ENCODE data around the gene FXYD6.

Gene FXYD6

DNA sequence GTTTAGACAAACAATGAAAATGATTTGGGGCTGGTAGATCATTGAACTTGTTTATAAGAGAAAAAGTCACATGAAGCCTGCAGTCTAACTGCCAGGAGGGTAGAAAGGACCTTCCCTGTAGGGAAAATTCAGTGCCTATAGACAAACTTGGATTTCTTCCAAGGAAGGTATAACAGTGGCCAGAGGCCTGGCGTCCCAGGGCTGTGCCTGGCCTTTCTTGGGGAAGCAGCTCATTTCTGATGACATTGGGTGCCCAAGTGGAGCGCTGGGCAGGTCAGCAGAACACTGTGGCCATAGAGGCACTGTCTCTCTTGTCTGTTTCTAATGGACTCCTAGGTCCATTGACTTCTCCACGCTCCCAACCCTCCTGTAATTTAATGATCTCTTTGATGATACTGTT lies 6.6 kb upstream of the FXYD6 start:
- no peak for DNase-seq

DNA sequence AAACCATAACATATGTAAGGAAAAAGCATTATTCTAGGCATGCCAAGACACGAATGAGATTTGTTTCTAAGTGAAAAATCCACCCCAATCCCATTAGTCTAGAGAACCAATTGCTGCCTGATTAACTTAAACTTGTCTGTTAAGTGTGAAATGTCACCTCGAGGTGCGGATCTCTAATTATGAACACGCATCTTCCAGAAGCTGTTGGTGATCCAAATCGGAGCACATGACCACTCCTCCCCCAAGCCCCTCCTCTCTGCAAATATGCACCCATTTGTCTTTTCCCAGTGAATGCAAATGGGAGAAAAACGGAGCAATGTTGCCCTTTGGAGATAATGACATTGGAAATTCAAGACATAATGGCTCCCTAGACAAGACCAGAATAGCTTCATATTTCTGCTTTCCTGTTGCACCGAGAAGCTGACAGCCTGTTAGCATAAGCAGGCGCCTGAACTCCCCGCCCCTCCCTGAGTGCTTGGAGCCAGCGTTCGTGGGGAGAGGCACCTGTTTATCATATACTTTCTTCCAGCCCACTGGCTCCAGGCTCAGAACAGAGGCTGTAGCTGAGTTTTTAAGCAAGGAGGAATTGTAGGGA lies 6.0 kb upstream of the FXYD6 start:
- no peak for DNase-seq

DNA sequence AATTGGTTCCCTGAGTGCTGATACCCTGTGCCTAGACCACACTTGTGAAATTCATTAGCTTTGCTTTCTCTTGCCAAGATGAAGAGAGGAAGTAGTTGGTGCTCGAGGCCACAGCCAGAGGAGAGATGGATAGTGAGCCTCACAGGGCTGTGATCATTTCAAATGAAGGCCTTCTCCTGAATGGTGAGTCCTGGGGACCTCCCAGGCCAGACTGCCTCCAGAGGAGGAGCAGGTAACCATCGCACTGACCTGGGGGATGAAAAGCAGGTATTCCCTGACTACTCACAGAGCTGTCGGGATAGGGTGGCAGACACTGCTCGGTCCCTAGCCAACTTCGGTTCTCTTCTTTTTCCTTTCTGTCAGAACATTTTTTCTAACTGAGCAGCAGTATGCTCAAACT lies 4.8 kb upstream of the FXYD6 start:
- DNase-seq, result no peak

DNA sequence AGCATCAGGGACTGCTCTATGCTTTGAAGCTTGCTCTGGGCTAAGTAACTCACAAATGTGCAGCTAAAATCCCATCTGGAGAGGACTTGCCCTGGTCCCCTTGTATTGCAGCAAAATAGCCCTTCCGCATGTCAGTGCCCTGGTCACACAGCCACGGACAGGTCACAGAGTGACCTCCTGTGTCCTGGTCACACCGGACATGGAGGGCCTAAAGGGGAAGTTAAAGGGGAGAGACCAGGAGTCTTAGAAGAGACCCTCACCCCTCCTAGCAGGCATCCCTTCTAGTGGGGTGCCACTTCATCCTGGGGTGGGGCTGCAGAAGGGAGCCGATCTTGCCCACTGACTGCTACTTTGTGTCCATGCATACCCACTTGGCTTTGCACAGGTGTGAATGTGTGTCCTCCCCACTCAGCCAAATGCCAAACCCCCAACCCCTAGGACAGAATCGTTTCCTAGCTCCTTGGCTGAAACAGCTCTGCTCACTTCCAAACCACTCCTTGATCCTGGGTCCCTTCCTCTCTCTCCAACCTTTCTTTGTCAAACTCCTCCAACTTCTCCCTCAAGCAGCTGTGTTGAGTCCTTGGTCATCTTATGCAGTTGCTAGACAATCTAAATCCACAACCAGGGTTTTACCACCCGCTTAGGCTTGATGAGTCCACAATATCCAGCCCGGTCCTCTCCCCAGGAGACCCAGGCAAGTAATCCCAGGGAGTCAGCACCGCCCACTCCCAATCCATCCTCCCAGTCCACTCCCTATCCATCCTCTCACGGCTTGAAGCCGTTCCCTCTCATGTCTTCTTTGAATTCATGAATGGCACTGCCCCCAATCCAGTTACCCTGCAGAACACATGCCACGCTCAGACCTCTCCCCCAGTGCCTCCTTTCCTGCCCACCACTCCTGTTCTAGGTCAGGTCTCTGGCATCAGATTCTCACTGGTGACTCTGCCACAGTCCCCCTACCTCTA lies 3.3 kb upstream of the FXYD6 start:
- no peak for DNase-seq

DNA sequence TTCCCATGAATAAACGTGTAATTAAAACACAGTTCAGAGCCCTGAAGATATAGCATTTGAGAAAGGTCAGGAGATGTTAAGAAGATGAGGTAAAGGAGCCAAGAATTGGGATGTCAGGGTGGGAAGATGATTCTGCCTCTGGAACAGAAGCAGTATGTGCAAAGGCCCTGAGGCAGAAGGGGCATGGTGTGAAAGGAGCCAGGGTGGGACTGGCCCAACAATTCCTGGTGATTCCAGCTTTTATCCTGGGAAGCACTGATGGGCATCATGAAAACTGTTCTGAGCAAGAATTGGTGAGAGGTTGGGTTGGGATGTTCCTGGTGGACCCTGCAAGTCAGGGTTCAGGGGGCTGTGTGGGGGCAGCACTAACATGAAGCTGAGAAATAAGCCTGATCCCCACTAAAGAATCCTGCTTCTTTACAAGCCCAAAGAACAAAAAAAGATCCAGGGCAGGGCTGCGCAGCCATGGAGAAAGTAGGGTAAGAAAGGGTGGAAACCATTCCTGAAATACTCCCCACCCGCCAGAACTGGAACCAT lies 2.5 kb upstream of the FXYD6 start:
- DNase-seq, result no peak

DNA sequence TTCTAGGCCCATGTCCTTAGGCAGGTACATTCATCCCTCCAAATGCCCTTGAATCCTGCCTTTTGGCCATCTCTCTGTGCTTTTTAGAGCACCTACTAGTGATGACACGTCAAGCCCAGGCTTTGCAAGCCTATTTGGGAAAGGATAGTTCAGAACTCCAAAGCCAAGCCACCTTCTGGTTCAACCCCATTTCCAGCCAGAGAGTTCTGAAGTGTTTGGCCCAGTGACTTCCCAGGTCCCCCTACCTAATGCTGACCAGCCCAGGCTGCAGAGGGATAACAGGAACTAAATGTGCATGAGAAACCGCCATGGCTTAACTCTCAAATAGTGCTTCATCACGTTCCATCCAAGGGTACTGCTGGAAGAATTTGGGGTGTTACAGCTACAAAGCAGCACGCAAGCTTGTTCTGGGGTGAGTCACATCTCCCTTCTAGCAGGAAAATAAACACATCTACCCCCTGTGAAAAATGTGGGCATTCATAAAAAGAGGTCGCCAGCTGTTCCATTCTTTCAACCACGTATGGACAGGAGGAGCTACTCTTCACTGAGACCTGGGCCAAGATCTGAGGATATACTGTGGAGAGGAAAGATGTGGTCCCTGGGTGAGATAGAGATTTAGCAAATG lies 2.0 kb upstream of the FXYD6 start:
- no peak for DNase-seq

DNA sequence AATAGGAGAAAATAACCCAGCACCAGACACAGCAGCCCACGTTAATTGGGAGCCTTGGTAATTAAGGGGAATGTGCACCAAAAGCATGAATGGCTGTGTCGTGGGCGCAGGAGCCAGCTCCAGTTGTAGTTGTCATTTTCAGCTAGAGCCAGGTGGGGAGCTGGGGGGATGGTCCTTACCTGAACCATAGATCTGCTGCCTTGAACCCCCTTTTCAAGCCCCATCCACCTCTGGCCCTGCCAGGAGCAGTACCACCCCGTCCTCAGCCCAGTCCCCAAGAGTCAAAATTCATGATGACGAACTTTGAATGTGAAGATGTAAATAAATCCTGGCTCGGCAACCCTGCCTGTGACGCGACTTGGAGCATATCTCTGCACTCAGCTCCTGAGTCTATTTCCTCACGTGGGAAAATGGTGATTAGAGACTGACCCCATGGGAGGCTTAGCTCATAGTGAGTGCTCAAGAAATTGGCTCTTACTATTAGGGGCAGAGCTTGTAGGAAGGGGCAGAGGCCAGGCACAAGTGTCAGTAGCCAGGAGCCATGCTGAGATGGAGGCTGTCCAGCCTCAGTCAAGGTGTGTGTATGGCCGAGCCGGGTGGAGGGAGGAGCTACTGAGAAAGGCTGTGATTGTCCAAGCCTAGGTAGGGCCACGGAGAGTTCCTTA lies 794 bp upstream of the FXYD6 start:
- no peak for DNase-seq

DNA sequence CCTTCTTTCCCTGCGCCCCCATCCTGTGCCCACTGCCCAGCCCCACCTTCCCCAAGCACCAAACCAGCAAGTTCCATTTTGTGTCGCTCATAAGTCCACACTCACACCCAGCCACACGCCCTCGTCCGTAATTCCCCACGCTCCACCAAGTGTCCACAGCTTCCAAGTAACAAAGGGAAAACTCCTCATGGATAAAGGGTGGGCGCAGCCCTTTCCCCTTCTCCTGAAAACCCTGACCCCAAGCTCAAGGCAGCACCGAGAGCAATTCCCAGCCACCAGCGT lies 458 bp downstream of the FXYD6 start:
- no peak for DNase-seq

DNA sequence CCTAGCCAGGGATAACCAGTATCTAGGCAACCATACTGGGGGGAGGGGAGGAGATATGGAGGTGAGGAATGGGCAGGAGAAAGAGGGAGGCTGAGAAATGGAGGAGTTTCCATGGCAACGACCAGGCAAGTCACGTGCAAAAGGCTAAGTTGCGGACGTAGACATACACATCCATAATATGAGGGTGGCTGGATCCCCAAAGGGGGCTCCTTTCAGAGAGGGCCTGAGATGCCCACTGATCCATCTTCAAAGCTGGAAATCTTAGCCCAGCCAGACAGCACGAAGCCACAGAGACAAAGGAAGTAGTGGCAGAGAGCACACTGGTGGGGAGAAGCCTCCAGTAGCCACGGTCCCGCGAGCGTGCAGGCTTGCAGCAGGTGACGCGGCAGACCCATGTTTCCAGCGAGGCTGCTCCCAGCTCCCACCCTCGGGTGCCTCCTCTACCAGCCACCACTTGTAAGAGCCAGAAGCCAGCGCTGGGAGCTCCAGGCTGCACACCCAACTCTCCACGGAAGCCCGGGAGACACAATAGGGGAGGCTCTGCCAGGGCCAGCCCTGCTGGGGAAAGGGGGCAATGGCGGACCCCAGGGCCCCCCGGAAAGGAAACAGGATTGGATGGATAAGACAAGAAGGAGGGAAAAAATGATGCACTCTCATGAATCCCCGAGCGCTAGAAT lies 938 bp downstream of the FXYD6 start:
- DNase-seq, result no peak

DNA sequence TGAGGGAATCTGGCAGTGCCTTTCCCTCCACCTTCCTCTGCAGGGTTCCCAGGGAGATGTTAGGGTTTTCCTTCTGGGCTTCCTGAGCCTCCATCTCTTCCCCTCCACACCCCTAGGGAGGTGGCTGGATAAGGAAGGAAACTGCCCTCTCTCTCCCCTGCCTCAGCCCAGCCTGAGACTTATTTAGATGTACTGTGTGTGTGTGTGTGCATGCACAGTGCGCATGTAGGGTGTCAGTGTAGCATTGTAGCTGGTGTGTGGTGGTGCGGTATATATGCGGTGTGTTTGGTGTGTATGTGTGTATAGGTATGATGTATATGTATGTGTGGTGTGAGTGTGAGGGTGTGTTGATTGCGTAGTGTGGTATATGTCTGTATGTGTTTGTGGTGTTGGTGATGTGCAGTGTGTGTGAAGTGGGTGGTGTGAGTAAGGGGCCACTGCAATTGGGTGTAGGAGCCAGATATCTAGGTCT lies 1.5 kb downstream of the FXYD6 start:
- no peak for DNase-seq

DNA sequence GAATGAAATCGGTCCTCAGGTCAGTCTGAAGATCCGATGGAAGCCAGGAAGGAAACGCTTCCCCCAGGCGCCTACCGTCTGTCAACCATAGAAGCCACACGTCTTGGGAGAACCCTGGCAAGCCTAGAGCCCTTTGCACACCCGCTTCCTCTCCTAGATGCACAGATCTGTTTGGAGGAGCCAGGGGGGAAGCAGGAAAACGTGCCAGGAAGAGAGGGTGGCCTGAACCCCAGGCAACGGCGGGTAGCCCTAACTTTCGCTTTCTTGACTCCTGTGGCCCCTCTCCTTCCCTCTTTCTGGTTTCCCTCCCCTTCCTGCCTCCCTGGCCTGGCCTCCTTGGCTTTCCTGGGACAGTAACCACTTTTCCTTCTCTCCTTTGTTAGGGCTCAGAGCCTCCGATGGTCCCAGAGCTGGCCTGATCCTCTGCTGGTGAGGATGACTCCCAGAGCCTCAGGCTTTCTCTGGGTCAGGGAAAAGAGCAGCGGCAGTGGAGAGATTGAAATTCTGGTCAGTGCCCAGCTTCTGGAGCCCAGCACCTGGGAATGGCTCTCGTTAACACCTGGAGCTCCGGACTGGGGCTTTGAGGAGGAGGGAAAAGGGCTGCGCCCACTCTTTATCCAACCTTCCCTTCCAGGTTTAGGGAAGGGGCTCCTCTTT lies 2.1 kb downstream of the FXYD6 start:
- no peak for DNase-seq

DNA sequence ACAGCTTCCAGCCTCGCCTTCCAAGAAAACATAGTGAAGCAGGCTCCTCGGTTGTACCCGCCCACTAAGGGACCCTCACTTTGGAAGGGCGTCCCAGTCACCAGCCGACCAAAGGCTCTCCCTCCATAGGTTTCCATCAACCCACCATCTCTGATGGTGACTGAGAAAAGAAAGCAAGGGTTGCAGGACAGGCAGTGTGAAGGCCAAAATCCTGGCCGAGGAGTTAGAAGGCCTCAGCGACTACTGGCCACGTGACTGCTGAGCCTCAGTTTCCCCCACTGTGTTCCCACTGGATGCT lies 2.7 kb downstream of the FXYD6 start:
- DNase-seq, result no peak

DNA sequence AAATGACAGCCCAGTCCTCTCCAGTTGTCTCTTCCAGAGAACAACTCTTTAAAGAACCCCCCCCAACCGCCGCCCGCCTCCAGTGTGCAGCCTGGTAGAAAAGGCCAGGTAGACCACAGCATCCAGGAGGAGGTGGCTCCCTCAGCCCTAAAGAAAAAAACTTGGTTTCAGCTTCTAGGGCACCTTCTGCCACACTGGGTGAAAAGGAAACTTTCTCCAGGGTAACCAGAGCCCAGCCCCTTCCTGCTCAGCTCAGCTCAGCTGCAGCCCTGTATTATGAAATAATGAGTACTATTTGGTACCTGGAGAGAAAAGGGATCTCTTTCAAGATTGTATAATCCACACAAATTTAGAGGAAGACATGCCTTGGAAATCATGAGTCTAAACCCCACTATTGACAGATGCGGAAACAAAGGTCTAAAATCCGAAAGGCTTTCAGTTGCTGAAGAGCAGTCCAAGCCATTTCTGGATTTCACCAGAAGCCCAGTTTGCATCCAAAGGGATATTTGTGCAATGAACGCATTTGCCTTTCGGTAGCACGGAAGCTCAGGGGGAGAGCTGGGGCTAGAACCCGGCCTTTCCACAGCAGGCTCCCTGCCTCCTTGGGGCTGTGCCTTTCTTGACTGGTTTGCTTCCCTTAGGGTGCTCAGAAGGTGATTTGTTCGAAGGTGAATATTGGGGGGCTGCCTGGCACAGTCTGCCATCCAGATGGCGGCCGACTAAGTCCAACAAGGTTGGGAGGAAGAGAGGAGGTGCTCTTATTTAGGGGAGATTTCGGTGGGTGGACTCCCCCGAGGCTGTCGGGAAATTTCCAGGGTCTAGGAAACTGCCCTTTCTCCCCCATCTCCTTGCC lies 3.3 kb downstream of the FXYD6 start:
- no peak for DNase-seq

DNA sequence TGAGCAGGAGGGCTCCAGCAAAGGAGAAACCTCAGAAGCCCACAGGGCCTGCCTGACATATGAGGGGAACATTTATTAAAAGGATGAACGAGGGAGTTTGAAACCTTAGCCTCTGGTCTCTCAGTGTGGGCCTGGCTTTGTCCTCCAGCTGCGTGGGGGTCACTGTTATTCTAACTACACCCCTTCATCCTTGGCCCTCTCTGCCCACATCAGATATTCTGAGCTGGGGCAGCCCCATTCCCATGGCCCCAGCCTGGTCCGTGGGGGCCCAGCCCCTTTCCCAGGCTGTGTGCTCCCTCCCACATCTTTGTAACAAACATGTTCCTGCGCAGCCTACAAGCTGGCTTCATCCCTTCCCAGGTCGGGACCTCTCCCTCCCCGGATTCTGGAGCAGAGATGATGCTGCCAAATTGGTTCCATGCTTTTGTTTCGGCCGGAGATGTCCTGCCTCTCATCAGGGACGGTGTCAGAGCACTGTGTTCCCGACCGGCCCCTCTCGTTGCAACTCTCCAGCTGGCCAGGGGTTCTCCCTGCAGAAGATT lies 4.0 kb downstream of the FXYD6 start:
- no peak for DNase-seq

DNA sequence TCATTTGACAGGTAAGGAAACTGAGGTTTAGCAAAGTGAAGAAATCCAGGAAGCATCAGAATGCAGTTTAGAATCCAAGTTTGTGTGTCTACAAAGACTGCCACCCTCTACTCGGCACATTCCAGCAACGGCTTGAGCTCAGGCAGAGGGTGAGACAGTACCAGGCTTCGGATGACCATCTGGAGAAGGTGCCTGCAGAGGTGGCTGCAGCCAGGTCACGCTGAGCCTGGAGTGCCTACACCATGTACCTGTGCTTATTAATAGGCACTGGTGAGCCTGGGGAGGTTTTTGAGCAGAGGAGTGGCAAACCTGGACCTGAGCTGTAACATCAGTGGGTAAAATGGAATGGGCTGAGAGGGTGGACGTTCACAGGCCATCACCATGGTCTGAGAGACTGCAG lies 4.7 kb downstream of the FXYD6 start:
- DNase-seq, result no peak

DNA sequence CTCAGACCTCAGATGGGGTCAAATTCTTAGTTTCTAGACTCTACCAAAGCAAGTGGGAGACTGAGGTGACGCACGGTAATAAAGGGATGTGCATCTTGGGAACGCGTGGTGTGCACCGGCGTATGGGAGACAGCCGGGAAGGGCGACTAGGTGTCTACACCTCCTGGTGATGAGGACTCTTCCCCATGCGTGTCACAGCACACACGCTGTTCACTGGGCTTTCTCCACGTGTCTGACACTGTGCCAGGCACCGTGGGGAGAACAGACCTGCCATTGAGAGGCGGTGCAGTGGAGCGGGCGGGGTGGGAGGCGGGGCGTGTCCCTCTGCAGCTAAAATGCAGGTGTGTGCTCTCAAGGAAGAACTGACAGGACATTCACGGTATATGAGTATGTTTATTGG lies 5.3 kb downstream of the FXYD6 start:
- no peak for DNase-seq

DNA sequence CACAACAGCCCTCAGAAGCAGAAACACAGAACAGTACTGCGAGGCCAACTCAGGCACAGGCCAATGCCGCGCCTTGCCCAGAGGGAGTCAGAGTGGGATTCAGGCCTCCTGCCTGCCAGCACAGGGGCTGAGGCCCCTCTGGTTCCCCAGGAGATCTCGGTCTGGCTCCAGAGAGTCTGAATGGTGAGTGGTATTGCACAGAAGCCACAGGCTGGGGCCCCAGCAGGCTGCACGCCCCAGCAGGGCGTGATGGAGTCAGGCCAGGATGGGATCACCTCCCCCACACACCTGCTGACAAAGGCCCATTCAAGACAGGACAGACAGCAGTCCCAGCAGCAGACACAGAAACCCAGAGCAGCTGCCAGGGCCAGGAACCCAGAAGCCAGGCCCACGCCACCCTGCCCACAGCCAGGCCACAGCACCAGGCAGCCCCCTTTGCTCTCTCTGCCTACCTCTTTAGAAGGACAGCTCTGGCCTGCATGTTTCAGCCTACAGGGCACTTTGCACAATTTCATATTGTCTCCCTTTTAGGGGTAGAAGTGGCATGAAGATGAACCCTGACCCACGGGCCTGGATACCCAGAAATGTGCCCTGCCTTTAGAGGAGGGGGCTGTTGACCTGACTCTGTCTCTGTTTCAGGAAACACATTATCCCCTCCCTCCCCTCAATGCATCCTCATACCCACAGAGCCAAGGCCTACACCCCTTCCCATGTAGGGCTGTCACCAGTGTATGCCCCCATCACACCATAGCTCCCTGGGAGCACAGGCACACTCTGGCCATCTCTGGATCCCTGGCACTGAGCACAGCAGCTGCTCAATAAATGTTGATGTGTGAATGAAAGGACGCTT lies 6.1 kb downstream of the FXYD6 start:
- no peak for DNase-seq

DNA sequence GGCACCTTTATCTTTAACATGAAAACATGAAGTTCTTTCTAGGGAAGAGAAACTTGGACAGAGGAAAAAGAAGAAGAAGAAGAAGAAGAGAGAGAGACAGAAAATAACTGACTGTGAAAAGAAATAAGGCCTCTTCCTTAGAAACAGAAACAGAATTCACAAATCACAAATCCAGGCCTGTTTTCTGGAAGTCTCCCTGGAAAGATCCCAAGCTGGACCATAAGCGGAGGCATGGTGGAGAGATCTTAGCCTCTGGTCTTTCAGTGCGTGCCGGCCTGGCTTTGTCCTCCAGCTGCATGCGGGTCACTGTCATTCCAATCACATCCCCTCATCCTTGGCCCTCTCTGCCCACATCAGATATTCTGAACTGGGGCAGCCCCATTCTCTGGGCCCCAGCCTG lies 6.9 kb downstream of the FXYD6 start:
- DNase-seq, result no peak

DNA sequence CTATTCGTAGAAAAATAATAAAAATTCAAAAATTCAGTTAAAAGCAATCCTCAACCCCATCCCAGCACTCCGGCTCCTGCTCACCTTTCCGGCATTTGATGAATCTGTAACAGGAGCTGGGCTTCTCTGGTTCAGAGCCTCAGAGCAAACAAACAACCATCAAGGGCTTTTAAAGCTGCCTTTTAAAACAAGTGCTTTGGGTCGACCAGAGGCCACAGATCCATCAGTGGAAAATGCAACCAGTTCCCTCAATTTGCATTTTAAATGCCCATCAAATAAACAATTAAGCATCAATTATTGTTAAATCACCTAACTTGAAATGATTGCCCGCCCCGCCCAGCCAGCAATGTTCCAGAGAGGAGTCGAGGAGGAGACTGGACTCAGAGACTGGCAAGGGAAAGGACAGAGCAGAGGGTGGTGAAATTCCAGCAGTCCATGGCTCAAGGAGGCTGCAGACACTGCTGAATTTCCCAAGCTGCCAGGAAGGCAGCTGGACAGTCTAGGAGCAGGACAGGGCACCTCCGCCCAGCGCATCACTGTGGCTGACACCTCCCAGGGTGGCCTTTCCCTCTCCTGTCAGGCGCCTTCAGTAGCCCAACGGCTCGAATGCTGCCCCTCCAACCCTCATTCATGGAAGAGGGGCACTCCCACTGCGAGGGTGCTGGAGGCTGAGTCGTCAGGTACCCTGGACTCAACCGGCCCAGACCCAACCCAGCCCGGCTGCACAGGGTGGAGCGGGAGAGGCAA lies 7.5 kb downstream of the FXYD6 start:
- DNase-seq, result no peak
